Measurements from ENCODE around the gene STXBP6.
"Not testable (repeated sequence)": the region's sequence is repeated elsewhere in the genome, so short reads cannot be mapped to it uniquely, and the experiment has no call there.

DNA sequence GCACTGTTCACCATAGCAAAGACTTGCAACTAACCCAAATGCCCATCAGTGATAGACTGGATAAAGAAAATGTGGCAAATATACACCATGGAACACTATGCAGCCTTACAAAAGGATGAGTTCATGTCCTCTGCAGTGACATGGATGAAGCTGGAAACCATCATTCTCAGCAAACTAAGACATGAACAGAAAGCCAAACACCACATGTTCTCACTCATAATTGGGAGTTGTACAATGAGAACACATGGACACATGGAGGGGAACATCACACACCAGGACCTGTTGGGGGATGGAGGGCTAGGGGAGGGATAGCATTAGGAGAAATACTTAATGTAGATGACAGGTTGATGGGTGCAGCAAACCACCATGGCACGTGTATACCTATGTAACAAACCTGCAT, 276.4 kb downstream of the STXBP6 start:
- not testable (repeated sequence) for TF ChIP-seq EP300 (IDR thresholded peaks at IDR 0.05)
- TF ChIP-seq, protein P1, sequence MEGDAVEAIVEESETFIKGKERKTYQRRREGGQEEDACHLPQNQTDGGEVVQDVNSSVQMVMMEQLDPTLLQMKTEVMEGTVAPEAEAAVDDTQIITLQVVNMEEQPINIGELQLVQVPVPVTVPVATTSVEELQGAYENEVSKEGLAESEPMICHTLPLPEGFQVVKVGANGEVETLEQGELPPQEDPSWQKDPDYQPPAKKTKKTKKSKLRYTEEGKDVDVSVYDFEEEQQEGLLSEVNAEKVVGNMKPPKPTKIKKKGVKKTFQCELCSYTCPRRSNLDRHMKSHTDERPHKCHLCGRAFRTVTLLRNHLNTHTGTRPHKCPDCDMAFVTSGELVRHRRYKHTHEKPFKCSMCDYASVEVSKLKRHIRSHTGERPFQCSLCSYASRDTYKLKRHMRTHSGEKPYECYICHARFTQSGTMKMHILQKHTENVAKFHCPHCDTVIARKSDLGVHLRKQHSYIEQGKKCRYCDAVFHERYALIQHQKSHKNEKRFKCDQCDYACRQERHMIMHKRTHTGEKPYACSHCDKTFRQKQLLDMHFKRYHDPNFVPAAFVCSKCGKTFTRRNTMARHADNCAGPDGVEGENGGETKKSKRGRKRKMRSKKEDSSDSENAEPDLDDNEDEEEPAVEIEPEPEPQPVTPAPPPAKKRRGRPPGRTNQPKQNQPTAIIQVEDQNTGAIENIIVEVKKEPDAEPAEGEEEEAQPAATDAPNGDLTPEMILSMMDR (IDR thresholded peaks at IDR 0.05) = not testable (repeated sequence)
